DLD1 (cell line): ENCODE measurements around the gene PPIL1.

Source experiments
- in situ Hi-C: cut with HindIII; loops from 2 replicates; pipeline ENCODE4 v1.10.0; 2017; ENCODE audit warnings: low sequenced_read_pairs

Gene PPIL1

DNA sequence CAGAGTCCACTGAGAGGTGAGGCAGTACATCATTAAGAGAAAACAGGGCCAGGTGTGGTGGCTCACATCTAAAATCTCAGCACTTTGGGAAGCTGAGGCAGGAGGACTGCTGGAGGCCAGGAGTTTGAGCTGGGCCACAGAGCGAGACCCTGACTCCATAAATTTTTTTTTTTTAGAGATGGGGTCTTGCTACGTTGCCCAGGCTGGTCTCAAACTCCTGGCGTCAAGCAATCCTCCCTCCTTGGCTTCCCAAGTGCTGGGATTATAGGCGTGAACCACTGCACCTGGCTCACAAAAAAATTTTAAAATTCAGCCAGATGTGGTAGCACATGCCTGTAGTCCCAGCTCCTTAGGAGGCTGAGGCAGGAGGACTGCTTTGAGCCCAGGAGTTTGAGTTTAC, 17.3 kb downstream of the PPIL1 start:
- in situ Hi-C loops = no loop called here

DNA sequence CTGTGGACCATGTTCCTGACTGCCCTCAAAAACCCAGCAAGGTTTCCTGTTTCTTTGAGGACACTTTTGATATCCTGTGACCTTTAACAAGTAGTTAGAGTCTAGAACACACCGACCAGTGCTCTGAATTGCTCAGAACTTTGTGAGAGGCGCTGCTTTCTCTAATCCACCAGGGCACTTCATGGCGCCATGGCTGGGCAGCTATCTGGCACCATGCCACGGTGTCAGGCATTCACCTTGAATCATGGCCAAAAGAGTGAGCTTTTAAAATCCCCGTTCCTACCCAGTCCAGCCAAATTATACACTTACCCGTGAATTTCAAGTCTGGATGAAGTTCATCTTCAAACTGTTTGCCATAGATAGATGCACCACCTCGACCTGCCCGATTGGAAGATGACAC, 18.3 kb downstream of the PPIL1 start:
- in situ Hi-C loops = no loop called here

DNA sequence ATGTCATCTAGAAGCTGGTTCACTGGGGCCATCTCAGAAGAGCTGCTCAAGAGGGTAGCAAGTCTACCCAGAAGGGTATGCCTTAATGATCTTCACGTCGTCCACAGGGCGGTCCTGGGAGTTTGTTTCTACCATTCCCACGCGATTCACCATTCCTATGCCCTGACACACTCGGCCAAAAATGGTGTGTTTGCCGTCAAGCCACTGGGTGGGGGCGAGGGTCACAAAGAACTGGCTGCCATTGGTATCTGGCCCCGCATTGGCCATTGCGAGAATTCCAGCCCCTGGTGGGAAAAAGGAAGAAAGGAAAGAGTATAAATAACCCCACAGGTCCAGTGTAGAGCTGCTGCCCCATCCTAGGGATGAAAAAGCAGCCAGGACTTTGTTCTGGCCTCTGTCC, 18.9 kb downstream of the PPIL1 start:
- in situ Hi-C loops = no loop called here

GRCh38 chr6:36853325-36853724, 21.3 kb downstream of the PPIL1 start:
- in situ Hi-C loops = no loop called here

DNA sequence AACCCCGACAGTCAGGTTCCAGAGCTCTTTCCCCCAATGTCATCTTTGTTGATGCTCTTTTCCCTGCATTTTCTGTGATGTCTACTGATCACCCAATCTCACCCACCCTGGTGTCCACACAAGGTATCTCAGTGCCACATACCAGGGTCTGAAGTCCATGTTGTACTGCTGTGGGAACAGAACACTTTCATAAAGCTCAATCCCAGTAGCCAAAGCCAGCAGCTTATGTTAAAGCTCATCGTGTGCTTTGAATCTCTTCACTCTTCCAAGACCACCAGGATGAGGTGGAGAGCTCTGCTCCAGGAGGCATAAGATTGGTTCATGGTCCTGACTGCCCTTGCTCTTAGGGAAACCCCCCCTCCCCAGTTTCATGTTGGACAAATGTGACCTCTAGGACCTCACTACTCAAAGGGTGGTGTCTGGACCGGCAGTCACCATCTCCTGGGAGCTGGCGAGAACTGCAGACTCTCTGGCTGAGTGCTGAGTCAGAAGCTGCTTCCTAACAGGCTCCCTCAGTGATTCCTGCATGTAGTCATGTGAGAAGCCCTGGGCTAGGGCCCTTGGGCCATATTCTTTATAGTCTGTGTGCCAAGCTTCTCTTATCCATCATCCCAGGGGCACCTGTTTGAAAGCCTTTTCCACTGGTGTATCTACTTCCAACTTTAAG, 22.0 kb downstream of the PPIL1 start:
- in situ Hi-C loops = no loop called here

DNA sequence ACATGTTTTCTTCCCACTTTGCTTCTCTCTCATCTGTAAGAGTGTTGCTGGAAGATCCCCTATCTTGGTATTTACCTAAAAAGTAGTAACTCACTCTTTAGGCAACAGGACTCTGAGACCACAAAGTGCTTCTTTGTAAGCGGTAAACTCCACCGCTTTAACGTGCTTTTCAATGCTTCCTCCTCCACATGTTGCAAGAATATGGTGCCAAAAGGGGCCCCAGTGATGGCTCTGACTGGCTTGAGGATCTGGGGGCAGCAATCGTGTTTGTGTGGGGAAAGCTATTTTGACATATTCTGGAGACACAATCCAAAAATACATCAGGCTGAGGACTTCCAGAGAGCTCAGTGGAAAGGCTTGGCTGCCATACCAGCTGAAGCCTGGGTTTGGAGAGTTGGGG, 23.0 kb downstream of the PPIL1 start:
- in situ Hi-C loops = no loop called here

DNA sequence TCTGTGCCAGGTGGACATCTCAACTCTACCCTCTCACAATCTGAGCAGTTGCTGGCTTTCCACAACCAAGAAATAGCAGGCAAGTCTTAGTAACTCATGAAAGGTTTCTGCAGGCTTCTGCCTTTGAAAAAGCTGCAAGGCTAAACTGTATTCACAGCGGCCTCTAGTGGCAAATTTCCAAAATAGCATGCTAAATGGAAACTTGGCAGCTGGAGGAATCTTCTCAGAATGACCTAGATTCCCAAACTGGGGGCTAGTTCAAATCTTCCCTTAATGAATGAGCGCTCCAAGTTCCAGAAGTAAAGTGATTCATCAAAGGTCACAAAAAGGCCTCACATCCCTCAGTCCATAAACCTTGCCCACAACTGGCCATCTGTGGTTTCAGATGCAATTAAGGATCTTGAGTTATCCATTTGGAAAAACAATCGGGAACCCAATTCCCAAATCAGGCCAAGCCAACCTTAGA, 23.4 kb downstream of the PPIL1 start:
- in situ Hi-C loops = no loop called here

DNA sequence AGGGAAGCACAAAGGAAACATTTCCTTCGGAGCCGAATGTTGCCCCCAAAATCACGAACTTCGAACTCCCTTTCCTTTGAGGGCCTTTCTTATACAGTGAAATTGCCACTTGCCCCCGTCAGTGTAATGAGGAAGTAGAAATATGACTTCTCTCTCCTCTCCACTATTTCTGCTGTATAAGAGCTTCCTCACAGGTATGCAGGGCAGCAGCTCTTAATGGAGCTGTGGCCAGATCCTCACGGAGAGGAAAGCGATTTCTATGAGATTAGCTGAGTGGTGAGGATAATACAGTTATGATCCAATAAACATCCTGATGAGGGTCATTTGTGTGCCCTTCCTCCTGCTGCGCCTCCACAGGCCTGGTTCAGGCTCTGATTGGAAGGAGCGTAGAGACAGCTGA, 24.6 kb downstream of the PPIL1 start:
- in situ Hi-C loops = no loop called here

- in situ Hi-C loops = loop anchor here (5.0 kb wide), 1 partner anchor 37 kb away; no protein-coding TSS in a partner anchor
Observed at GRCh38 chr6:36848658-36849441, 25.8 kb downstream of the PPIL1 start.

DNA sequence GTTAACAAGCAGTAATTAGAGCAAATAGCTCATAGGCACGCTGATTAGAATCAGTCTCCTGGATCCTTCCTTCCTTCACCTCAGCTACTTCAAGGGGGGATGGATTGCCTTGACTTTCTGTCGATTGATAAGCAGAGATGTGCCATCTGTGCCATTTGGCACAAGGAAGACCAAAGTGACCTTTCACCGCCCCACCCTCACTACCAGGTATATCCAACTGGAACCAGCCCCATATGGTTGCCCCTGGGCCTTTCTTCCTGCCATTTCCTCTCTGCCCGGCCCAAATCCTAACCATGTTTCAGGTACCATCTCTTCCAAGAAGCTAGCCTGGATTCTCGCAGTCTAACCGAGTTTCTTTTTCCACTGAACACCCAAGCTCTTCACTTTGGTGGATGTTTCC, 26.6 kb downstream of the PPIL1 start:
- in situ Hi-C loops = loop anchor here (5.0 kb wide), 1 partner anchor 36 kb away; no protein-coding TSS in a partner anchor

DNA sequence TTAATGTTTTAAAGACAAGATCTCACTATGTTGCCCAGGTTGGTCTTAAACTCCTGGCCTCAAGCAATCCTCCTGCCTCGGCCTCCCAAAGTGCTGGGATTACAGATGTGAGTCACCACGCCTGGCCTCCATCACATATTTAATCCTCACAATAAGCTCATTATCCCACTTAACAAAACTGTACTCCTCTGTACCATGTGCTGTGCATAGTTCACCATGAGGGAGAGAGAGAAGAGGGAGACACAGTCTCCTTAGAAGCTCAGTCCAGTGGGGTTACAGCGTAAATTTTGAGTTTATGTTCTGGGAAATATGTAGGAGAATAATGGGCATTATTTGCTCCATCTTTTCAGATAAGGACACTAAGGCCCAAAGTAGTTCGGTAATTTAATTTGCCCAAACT, 27.5 kb downstream of the PPIL1 start:
- in situ Hi-C loops = loop anchor here (5.0 kb wide), 1 partner anchor 35 kb away; no protein-coding TSS in a partner anchor

DNA sequence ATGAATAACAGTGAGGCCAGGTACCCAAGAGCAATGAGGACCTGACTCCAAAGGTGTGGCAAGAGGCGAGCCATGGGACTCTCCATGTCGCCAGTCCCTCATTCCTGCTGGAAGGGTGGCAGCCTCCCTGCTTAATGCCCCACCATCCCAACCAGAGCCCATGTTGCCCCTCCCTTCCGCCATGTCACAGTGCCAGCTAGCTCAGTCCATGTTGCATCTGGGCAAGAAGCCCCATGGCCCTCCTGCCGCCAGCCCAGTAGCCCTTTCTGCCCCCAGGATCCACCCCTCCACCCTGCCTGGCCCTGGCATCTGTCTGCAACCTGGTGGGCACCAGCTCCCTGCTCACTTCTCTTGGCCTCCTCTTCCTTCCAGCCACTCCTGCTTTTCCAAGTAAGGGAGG, 29.4 kb downstream of the PPIL1 start:
- in situ Hi-C loops = loop anchor here (5.0 kb wide), 1 partner anchor 33 kb away; no protein-coding TSS in a partner anchor

DNA sequence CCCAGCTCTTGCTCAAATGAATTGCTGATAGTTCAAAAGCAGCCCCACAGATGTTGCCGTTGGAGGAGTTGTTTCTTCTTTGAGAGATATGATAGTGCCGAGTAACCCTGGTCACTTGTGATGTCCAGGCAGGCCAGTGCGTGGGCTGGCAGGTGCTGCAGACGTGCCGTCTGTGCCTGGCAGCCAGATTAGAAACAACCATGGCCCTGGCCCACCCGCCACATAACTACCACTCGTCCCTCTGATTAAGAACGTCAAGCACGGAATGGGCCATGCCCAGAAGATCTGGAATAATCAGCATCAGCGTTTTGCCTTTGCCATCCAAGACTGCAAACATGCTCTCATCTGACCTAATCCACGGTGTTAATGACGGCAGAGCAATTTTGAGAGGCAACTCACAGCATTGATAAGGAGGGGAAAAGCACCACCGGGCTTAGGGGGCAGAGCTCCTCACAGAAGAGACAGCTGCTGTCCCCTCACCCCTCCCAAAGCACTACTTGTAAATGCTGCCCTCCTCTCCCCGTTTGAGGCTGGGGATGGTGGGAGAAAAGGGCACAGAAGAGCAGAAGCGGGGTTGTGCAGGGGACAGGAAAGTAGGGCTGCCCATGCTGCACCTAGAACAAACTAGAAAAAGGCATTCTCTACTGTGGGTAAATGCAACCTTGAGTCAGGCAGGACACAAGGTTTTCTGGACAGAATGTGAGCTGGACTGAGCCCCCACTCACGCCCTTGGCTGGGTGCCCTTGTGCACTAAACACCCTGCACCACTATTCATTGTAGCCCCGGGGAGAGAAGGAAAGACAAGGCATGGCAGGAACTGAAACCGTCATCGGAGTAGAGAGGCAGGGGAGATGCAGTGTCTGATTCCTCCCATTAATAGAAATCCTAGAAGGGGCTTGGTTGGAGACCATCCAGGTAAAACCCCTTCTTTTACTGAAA, 30.1 kb downstream of the PPIL1 start:
- in situ Hi-C loops = loop anchor here (5.0 kb wide), 1 partner anchor 32 kb away; no protein-coding TSS in a partner anchor

GRCh38 chr6:36843170-36843569, 31.4 kb downstream of the PPIL1 start:
- in situ Hi-C loops = no loop called here

GRCh38 chr6:36841756-36842155, 32.8 kb downstream of the PPIL1 start:
- in situ Hi-C loops = no loop called here

DNA sequence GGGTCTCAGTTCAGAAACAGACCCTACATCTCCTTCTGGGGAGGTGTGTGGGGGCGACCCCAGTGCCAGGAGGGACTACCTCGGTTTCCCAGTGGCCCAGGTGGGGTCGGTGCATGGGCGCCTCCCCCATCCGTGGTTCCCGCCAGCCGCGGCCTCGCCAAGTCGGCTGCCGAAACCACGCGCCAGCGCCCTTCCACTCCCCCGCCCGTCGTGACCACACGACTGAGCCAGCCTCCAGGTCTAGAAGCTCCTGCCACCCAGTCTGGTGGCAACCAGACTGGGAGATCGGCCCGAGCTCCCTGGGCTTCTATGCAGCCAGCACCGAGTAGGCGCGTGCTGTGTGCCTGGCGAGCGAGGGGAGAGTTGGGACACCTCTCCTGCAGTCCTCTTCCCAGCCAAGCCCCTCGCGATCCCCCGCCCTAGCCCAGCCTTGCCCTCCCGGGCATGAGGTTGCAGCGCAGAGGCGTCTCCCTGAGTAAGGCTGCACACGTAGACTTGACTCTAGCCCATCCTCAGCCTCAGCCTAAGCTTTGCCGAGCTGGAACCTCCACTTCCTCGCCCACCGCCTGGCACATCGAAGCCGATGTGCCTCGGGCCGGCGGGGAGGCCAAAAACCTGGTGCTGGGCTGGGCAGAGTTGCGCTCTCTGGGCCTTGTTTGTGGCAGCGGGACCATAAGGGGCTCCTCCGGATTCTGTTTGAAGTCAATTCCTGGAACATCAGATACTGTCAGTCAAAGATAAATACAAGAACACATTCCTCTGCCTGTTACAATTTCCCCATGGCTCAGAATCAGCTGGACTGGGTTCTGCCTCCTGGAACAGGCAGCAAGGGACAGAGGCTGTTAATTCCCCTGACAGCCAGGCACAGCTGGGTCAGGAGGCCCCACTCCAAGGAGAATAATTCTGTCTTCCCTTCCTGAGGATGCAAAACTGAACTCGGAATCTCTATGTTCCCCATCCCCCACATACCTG, 33.9 kb downstream of the PPIL1 start:
- in situ Hi-C loops = no loop called here

DNA sequence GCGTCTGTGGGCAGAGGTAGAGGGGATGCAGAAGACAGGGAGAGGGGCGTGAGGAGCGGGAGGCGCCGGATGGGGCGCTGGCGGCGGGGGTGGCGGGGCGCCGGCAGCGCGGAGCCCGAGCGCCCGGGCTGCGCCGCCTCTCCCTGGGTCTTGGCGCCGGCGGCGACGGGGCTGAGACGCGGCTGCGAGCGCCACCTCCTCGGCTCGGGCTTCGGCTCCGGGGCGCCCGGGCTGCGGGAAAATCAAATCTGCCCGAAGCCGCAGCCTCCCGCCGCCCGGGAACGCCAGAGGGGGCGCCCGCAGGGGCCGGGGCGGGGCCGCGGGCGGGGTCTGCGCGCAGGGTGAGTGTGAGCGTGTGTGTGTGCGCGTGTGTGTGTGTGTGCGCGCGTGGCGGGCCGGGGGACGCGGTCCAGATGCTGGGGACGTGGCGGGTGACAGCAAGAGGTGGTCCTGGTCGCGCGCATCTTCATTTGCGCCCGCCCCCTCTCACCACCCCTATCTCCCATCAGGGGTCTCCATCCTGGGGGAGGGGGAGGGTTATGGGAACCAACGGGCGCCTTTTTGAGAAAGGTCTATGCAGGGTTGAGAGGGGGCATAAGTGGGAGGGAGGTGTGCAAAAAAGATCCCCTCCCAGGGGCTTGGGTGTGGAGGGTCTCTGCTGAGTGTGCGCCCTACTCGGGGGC, 34.7 kb downstream of the PPIL1 start:
- in situ Hi-C loops = no loop called here

DNA sequence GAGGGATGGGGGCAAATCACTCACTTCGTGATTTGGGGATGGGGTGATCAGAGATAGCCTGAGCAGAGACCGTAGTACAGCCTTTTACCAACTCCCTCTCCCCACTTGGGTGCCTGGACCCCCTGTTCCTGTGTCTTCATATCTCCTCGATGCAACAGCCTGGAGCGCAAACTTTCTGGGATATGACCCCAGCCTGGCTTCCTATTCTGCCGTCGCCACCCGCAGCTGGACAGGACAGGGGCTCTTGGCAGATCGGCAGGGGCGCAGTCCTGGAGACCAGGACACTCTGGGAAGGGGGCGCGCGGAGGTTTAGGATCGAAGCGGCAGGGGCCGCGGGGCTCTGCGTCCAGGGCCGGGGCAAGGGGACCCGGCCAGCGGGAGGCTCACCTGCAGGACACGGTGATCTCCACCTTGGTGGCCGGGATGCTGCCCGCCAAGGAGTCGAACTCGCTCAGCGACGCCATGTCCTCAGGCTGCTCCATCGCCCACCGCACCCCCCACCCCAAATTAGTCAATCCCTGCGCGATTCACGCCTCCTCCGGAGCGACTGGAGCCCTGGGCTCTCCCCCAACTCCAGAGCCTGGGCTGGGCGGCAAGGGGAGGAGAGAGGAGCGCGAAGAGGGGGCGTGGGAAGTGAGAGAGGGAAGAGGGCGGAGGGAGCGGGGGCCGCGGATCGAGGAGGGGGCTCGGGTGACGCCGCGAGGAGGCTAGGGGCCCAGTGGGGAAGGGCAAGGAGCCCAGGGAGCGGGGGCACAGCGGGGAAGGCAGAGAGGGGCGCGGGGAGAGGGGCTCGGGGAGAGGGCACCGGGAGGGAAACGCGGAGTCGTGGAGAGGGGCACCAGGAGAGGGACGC, 35.5 kb downstream of the PPIL1 start, which contains the start of gene CPNE5:
Gene CPNE5, minus strand, starts transcription at position 549 of the 853 bp plus-strand sequence. Its CDS starts 67 bp downstream, at position 482.
- in situ Hi-C loops = no loop called here
